Measurements from ENCODE around the gene PTH2R.

DNA sequence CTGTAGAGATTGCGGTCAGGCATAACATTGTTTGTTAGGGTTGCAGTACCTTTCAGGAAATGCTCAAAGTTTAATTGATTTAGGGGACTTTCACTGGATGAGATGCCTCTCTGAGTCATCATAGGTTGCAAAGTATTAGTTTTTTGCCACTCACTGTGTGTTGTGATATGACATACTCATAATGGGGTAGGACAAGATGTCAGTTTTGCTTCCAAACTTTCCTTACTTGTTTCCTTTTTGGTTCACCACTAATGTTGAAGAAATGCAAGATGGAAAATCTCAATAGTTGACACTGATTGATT, 35.0 kb upstream of the PTH2R start:
- TF ChIP-seq, protein P1, sequence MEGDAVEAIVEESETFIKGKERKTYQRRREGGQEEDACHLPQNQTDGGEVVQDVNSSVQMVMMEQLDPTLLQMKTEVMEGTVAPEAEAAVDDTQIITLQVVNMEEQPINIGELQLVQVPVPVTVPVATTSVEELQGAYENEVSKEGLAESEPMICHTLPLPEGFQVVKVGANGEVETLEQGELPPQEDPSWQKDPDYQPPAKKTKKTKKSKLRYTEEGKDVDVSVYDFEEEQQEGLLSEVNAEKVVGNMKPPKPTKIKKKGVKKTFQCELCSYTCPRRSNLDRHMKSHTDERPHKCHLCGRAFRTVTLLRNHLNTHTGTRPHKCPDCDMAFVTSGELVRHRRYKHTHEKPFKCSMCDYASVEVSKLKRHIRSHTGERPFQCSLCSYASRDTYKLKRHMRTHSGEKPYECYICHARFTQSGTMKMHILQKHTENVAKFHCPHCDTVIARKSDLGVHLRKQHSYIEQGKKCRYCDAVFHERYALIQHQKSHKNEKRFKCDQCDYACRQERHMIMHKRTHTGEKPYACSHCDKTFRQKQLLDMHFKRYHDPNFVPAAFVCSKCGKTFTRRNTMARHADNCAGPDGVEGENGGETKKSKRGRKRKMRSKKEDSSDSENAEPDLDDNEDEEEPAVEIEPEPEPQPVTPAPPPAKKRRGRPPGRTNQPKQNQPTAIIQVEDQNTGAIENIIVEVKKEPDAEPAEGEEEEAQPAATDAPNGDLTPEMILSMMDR (IDR thresholded peaks at IDR 0.05): no peak
- TF ChIP-seq POLR2A (IDR thresholded peaks at IDR 0.05): no peak

All from right lobe of liver (tissue), 4 donors.